HEK293T (cell line): ENCODE results near the gene CMPK1.
A peak's percentile ranks its signal among the peaks of the same experiment; 100 is the strongest.

Experiments used
- CTCF ChIA-PET: fragments of 350-600 bp; formaldehyde crosslinking; extraction: SDS; loops from one replicate; lab custom pipeline; 2021; ENCODE audit warnings: antibody characterized with exemption, inconsistent platforms; lab: Yijun Ruan, JAX
- POLR2A ChIA-PET: fragments of 350-600 bp; formaldehyde crosslinking; extraction: SDS; loops from one replicate; lab custom pipeline; 2020; ENCODE audit warnings: antibody characterized with exemption, inconsistent platforms; lab: Yijun Ruan, JAX
- DNase-seq: peaks from one replicate; pipeline ENCODE4 v3.0.0; 2012; ENCODE audit warnings: mixed read lengths; ENCODE audit errors: extremely low spot score
- ARNT ChIP-seq: fragments of 450-650 bp; IDR thresholded peaks from 2 replicates; pipeline ENCODE4 v1.6.1; 2017; ENCODE audit warnings: mild to moderate bottlenecking
- BHLHE40 ChIP-seq: fragments of 450-650 bp; IDR thresholded peaks from 2 replicates; pipeline ENCODE4 v1.6.1; 2016; ENCODE audit warnings: mild to moderate bottlenecking, moderate library complexity, borderline replicate concordance
- CTBP1 ChIP-seq: fragments of 450-650 bp; IDR thresholded peaks from 2 replicates; pipeline ENCODE4 v1.6.1; 2016; ENCODE audit warnings: borderline replicate concordance
- ELF4 ChIP-seq: fragments of 450-650 bp; IDR thresholded peaks from 2 replicates; pipeline ENCODE4 v1.6.1; 2017; ENCODE audit warnings: antibody characterized with exemption
- FOXA1 ChIP-seq: fragments of 450-650 bp; IDR thresholded peaks from 2 replicates; pipeline ENCODE4 v1.6.1; 2016; ENCODE audit warnings: mild to moderate bottlenecking
- FOXK2 ChIP-seq: fragments of 450-650 bp; IDR thresholded peaks from 2 replicates; pipeline ENCODE4 v1.6.1; 2016; ENCODE audit warnings: mild to moderate bottlenecking
- FOXM1 ChIP-seq: fragments of 450-650 bp; IDR thresholded peaks from 2 replicates; pipeline ENCODE4 v1.6.1; 2017; ENCODE audit warnings: mild to moderate bottlenecking, borderline replicate concordance
- HDGF ChIP-seq: fragments of 450-650 bp; IDR thresholded peaks from 2 replicates; pipeline ENCODE4 v1.6.1; 2017; ENCODE audit warnings: antibody characterized with exemption, borderline replicate concordance
- L3MBTL2 ChIP-seq: fragments of 450-650 bp; conservative IDR thresholded peaks from 2 replicates; pipeline ENCODE4 v1.6.1; 2016; ENCODE audit warnings: mild to moderate bottlenecking
- LEF1 ChIP-seq: fragments of 450-650 bp; IDR thresholded peaks from 2 replicates; pipeline ENCODE4 v1.6.1; 2017; ENCODE audit warnings: mild to moderate bottlenecking, borderline replicate concordance
- NFRKB ChIP-seq: fragments of 450-650 bp; IDR thresholded peaks from 2 replicates; pipeline ENCODE4 v1.6.1; 2016; ENCODE audit warnings: mild to moderate bottlenecking, moderate library complexity
- SP1 ChIP-seq: fragments of 450-650 bp; IDR thresholded peaks from 2 replicates; pipeline ENCODE4 v1.6.1; 2017
- SUZ12 ChIP-seq: fragments of 450-650 bp; IDR thresholded peaks from 2 replicates; pipeline ENCODE4 v1.6.1; 2016; ENCODE audit warnings: mild to moderate bottlenecking
- TARDBP ChIP-seq: fragments of 450-650 bp; IDR thresholded peaks from 2 replicates; pipeline ENCODE4 v1.6.1; 2016
- ZNF384 ChIP-seq: fragments of 450-650 bp; IDR thresholded peaks from 2 replicates; pipeline ENCODE4 v1.6.1; 2016
- TF ChIP-seq, protein P1 (sequence below): fragments of 450-650 bp; IDR thresholded peaks from 2 replicates; pipeline ENCODE4 v1.6.1; 2016

The CMPK1 gene

DNA sequence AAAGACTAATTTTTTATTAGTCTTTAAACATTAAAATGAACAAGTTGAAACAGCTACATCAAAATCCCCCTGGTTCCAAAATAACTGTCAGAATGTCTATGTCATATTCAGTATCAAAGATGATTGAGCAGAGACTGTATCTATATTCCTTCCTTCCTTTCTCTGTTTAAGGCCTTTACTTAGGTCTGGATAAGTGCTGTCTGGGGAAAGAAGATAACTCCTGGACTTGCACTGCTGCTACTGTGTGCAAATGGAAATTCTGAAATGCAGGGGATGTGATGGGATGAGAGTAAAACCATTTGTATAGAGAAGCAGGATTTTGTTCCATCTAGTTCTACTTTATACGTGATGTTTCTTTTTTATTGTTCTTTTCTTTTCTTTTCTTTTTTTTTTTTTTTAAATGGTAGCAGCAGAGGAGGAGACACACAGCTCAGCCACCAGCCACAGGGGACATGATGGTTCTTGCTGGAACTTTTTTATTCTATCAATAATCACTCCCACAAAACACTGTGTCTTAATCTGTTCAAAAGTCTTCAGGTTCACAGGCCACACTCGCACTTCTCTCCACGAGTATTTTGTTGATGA lies 48.9 kb downstream of the CMPK1 start:
- ChIA-PET POLR2A (no interaction called here), CTCF (interaction anchor here (0.6 kb wide), 1 partner anchor 55 kb away, joined by 3 read pairs; the partner anchor contains the start of gene FOXD2)
- DNase-seq: no peak
- TF ChIP-seq SUZ12: no peak
- no peak for TF ChIP-seq ELF4
- TF ChIP-seq FOXK2: no peak
- no peak for TF ChIP-seq FOXA1
- no peak for TF ChIP-seq FOXM1
- TF ChIP-seq HDGF: no peak
- no peak for TF ChIP-seq TARDBP

DNA sequence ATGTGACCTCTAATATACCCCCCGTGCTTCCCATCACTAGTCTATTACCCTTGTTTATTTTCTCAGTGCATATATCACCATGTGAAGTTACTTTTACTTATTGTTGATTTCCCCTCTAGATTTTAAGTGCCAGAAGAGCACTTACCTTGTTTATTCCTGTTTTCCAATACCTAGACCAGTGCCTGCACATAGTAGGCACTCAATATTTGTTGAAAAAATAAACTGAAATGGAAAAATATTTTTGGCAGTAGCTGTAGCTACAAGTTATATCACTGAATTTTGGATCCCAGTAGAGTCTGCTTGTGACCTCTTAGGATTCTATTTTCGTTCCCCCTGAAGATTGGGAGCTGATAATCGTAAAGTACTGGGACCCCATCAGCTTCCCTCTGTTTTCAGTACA lies 50.5 kb downstream of the CMPK1 start:
- TF ChIP-seq ELF4: no peak
- ChIA-PET CTCF (no interaction called here), POLR2A (no interaction called here)
- no peak for DNase-seq

DNA sequence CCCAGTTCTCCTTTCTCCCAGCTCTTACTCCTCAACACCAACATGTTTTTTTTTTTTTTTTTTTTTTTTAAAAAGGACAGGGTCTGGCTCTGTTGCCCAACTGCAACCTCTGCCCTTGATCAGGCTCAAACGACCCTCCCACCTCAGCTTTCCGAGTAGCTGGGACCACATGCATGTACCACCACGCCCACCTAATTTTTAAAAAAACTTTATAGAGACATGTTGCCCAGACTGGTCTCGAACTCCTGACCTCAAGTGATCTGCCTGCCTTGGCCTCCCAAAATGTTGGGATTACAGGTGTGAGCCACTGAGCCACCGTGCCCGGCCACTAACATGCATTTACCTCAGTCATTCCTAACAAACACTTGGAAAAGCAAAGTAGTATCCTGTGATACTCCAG lies 51.4 kb downstream of the CMPK1 start:
- ChIA-PET CTCF (no interaction called here), POLR2A (no interaction called here)
- no peak for TF ChIP-seq FOXK2
- no peak for TF ChIP-seq BHLHE40
- no peak for TF ChIP-seq TARDBP
- TF ChIP-seq SP1: no peak
- no peak for DNase-seq

DNA sequence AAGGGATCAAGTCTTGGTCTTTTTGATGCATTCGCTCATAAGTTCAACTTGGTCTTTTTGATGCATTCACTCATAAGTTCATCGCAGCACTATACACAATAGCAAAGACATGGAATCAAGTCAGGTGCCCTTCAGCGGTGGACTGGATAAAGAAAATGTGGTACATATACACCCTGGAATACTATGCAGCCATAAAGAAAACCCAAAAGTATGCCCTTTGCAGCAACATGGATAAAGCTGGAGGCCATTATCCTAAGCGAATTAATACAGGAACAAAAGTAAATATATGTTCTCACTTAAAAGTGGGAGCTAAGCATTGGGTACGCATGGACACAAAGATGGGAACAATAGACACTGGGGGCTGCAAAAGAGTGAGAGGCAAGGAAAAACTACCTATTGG lies 52.7 kb downstream of the CMPK1 start:
- CTCF ChIA-PET: interaction anchor here (0.6 to 1.3 kb wide), 3 partner anchors 39 to 340 kb away, joined by 3 to 4 read pairs (median 3); no protein-coding TSS in a partner anchor

DNA sequence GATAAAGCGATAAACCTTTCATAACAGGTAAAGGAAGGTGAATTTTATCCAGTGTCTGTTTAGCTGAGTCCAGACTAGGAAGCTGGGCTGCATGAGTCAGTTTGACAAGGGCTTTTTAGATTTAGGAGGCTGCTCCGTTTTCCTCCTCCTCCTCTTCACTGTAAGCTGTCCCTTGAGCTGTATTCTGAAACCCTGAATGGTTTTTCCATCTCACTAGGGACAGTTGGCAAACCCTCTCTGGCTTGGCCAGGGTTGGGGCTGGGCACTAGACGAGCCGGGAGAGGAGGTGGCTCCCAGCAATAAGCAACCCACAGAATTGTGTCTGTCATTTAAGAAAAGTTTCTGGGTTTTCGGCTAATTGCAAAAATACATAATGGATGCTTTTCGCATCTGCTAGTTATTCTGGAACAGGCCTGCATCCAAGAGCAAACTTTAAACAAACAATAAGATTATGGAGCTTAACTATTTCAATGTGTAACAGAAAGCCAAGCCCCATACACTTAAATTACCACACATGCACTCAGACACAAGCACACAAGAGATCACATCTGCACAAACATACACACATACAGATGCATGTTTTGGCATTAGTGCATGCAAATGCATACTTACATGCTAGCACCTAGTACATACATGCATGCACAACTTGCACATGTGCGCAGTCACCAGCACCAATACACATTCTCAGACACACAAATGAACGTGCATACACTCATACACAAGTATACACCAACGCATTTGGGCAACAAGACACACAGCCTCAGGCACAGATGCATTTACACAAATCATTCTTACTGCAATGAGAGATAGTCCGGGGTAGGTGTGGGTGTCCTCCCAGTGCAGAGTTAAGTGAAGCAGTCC lies 54.7 kb downstream of the CMPK1 start:
- POLR2A ChIA-PET: no interaction called here
- CTCF ChIA-PET: interaction anchor here (0.5 to 3.3 kb wide), 12 partner anchors 14 to 837 kb away, joined by 3 to 29 read pairs (median 6); no protein-coding TSS in a partner anchor
- no peak for DNase-seq
- TF ChIP-seq ARNT (no peak), BHLHE40 (no peak), FOXM1 (no peak), LEF1 (no peak), FOXA1 (no peak), NFRKB (no peak), SP1 (no peak), L3MBTL2 (no peak), HDGF (no peak), CTBP1 (no peak), TARDBP (no peak), ZNF384 (no peak), ELF4 (no peak), FOXK2 (no peak), SUZ12 (no peak)
- TF ChIP-seq, protein P1, sequence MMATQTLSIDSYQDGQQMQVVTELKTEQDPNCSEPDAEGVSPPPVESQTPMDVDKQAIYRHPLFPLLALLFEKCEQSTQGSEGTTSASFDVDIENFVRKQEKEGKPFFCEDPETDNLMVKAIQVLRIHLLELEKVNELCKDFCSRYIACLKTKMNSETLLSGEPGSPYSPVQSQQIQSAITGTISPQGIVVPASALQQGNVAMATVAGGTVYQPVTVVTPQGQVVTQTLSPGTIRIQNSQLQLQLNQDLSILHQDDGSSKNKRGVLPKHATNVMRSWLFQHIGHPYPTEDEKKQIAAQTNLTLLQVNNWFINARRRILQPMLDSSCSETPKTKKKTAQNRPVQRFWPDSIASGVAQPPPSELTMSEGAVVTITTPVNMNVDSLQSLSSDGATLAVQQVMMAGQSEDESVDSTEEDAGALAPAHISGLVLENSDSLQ: no peak

More for the DNA sequence above, 52.7 kb downstream of the CMPK1 start:
- TF ChIP-seq L3MBTL2 (no peak), FOXM1 (no peak), FOXK2 (no peak), LEF1 (no peak), ELF4 (no peak), FOXA1 (no peak), HDGF (no peak), SUZ12 (no peak), BHLHE40 (no peak), CTBP1 (no peak), SP1 (no peak), ZNF384 (no peak), TARDBP (no peak), NFRKB (no peak), ARNT (no peak)
- TF ChIP-seq, protein P1: no peak
- POLR2A ChIA-PET: no interaction called here
- no peak for DNase-seq

DNA sequence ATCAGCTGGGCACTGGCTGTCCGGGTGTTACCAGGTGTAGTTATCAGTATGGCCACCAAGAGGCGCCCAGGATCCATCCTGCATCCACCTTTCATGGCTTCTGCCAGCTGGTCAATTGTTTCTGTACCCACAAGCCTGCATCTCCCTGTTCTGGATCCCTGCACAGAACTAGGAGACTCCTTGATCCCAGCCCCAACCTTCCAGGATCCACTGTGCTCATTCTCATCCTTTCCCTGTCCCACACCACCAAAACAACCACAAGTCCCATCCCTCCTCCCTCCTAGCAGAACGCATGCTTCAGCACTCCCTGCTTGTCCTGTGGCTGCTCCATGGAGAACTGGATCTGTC lies 55.3 kb downstream of the CMPK1 start:
- ChIA-PET CTCF (interaction anchor here (0.5 to 3.3 kb wide), 12 partner anchors 9 to 836 kb away, joined by 3 to 29 read pairs (median 6); no protein-coding TSS in a partner anchor), POLR2A (no interaction called here)
- TF ChIP-seq L3MBTL2 (no peak), SP1 (no peak), SUZ12 (no peak), HDGF (no peak), FOXK2 (no peak), NFRKB (no peak), LEF1 (no peak), CTBP1 (no peak), FOXM1 (no peak), ZNF384 (no peak), BHLHE40 (no peak), ELF4 (no peak), FOXA1 (no peak), ARNT (no peak), TARDBP (no peak)
- TF ChIP-seq, protein P1: no peak
- DNase-seq: peak; percentile 78
